DOHH2 (cell line): Measurements from ENCODE around the gene TBCC.

Experiments
- CTCF ChIP-seq: fragments of 200-600 bp; sonication (generic); IDR thresholded peaks from one replicate; pipeline ENCODE4 v1.5.1; 2014; ENCODE audit warnings: antibody characterized with exemption, mild to moderate bottlenecking, low read depth, low read length; ENCODE audit not compliant: poor library complexity, severe bottlenecking
- EZH2phosphoT487 ChIP-seq: fragments of 200-600 bp; sonication (generic); IDR thresholded peaks from 2 replicates; pipeline ENCODE4 v1.6.1; 2017; ENCODE audit warnings: borderline replicate concordance, mild to moderate bottlenecking, antibody characterized with exemption, low read length, moderate library complexity, mixed read lengths

- no peak for TF ChIP-seq CTCF
- TF ChIP-seq EZH2phosphoT487: no peak
These were observed 34.0 kb downstream of the TBCC start for GRCh38 chr6:42711930-42712329.
